Measurements from ENCODE around the gene PLA2G2A.

PLA2G2A gene

GRCh38 chr1:19926296-19927129 lies 52.9 kb downstream of the PLA2G2A start:
- no peak for DNase-seq

Data from CD4-positive, alpha-beta T cell treated with Interleukin-4 for 1 hour (primary cell).